B cell (primary cell): ENCODE results near the gene IRF7.
"Not testable (repeated sequence)": the region's sequence is repeated elsewhere in the genome, so short reads cannot be mapped to it uniquely, and the experiment has no call there.

Experiments
- EZH2 ChIP-seq: IDR thresholded peaks from 2 replicates; pipeline ENCODE4 v1.6.1; 2012; ENCODE audit warnings: borderline replicate concordance, low read depth, mild to moderate bottlenecking, moderate library complexity, low read length; ENCODE audit not compliant: insufficient read depth, poor library complexity, severe bottlenecking
- TF ChIP-seq, protein P1 (sequence below): fragments of 200-600 bp; IDR thresholded peaks from one replicate; pipeline ENCODE4 v1.8.0; 2022; ENCODE audit warnings: antibody characterized with exemption, mild to moderate bottlenecking

DNA sequence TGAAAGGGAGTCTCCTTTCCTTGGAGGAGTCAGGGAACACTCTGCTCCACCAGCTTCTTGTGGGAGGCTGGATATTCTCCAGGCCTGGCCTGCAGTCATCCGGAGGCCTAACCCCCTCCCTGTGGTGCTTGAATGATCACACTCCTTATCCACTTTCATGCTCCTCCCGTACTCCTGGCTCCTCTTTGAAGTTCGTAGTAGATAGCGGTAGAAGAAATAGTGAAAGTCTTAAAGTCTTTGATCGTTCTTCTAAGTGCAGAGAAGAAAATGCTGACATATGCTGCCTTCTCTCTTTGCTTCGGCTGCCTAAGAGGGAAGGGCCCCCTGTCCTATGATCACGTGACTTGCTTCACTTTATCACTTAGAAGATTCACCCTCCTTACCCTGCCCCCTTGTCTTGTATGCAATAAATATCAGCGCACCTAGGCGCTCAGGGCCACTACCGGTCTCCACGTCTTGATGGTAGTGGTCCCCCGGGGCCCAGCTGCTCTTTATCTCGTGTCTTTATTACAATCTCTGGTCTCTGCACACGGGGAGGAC, 41.6 kb downstream of the IRF7 start:
- TF ChIP-seq, protein P1, sequence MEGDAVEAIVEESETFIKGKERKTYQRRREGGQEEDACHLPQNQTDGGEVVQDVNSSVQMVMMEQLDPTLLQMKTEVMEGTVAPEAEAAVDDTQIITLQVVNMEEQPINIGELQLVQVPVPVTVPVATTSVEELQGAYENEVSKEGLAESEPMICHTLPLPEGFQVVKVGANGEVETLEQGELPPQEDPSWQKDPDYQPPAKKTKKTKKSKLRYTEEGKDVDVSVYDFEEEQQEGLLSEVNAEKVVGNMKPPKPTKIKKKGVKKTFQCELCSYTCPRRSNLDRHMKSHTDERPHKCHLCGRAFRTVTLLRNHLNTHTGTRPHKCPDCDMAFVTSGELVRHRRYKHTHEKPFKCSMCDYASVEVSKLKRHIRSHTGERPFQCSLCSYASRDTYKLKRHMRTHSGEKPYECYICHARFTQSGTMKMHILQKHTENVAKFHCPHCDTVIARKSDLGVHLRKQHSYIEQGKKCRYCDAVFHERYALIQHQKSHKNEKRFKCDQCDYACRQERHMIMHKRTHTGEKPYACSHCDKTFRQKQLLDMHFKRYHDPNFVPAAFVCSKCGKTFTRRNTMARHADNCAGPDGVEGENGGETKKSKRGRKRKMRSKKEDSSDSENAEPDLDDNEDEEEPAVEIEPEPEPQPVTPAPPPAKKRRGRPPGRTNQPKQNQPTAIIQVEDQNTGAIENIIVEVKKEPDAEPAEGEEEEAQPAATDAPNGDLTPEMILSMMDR = not testable (repeated sequence)
- not testable (repeated sequence) for TF ChIP-seq EZH2
